Stimulated activated naive CD4-positive, alpha-beta T cell (primary cell): ENCODE results near the gene NDUFS2.
A peak's percentile ranks its signal among the peaks of the same experiment; 100 is the strongest.

Experiments
- DNase-seq, 6 experiments: peaks; one replicate each; lab custom pipeline; 2025; lab: John Stamatoyannopoulos, UW

Gene NDUFS2

GRCh38 chr1:161172776-161173376, 29.3 kb upstream of the NDUFS2 start:
- DNase-seq: no peak

- no peak for DNase-seq
Measured at GRCh38 chr1:161173711-161174110, 28.5 kb upstream of the NDUFS2 start.

DNA sequence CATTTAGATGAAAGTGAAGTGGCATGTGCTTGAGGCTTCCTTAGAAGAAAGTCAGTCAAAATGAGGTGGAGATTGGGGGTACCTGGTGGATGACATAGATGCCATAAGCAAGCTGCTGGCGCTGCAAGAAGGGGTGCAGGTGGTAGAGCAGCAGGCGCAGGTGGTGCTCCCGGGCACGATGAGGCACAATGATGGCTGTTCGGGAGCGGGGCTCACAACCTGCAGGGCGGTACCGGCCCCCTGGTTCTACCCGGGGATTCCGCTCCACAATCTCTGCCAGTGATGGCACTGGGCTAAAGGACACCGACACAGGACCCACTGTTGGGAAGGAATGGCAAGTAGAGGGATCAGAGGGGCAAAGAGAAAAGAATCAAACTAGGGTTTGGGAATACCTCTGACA, 27.3 kb upstream of the NDUFS2 start:
- DNase-seq: no peak

DNA sequence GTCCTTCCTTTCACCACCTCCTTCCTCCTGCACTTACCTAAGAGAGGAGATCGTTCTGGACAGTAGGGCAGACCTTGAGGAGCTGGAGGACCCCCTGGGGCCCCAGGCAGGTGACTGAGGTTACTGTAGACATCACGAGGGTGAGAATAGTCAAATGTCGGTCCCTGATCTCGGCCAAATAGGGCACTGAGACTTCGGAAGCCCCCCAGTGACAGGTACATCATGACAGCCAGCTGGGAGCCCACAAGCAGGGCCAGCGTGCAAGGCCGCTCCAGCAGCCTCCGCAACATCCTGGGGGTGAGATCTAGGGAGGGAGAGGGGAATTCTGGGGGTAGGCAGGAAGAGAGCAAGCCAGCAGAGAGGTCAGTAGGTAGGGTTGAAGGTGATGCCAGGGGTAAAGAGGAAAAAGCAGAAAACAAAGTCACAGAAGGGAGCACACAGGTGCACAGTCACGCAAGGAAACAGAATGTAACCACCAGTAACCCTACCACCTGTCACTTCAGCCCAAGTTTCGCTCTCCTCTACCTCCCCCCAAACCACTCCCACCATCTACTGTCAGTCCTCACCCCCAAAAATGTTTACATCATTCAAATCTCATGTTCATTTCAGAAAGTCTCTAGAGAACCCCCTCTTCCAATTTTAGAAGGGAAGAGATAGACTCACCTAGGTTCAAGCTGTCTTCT, 26.3 kb upstream of the NDUFS2 start:
- no peak for DNase-seq

- no peak for DNase-seq
Measured at GRCh38 chr1:161176468-161177111, 25.6 kb upstream of the NDUFS2 start.

- DNase-seq: peak; percentile 83 to 98 (median 90)
Measured at GRCh38 chr1:161177112-161177935, 24.8 kb upstream of the NDUFS2 start, which contains the start of gene B4GALT3. TSS of gene B4GALT3 (minus strand) at chr1:161177507. CDS start at chr1:161176060, 1,447 bp downstream.

DNA sequence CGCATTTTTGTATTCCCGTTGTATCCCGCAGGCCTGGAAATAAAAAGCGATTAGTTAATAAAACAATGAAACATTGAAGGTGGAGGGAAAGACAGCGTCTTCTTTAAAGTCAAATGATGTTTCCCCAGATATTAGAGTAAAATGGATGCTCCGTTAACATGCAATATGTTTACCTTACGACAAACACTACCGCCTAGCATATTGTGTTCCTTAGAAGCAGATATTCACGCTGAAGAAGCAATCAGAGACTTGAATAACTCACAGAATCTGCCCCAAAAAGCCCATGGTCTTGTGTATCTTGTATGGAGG, 24.3 kb upstream of the NDUFS2 start:
- no peak for DNase-seq

- no peak for DNase-seq
Measured at GRCh38 chr1:161179698-161180097, 22.5 kb upstream of the NDUFS2 start.

DNA sequence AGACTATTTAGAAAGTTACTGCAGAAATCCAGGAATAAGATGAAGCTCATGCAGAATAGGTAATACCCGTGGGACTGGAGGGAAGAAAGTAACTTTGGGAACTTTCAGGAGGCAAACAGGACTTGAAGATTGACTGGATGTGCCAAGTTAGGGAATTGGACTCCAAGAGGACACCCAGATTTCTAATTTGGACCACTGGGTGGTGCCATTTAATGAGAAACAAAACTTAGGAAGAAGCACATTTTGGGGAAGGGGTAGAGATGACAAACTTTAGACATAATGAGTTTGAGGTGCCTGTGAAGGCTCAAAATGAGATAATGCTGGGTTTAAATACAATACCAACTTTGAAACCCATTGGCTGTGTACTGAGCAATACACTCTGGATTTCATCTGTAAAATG, 21.5 kb upstream of the NDUFS2 start:
- DNase-seq: peak in 1 of 6 experiments; percentile 14

DNA sequence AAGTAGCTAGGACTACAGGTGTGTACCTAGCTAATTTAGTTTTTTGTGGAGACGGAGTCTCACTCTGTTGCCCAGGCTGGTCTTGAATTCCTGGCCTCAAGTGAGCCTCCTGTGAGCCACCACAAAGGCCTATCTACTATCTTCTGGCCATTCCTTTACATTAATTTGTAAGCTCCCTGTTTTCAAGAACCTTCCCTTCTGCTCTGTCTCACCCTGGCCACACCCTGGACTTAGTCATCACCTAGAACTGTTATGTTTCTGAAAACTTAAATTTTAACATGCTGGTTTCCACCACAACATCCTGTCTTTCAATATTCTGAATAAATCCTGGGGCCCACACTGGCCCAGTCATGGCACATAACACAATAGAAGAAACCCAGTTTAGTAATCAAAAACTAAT, 20.0 kb upstream of the NDUFS2 start:
- peak in 5 of 6 experiments; percentile 8 to 65 (median 50) for DNase-seq

DNA sequence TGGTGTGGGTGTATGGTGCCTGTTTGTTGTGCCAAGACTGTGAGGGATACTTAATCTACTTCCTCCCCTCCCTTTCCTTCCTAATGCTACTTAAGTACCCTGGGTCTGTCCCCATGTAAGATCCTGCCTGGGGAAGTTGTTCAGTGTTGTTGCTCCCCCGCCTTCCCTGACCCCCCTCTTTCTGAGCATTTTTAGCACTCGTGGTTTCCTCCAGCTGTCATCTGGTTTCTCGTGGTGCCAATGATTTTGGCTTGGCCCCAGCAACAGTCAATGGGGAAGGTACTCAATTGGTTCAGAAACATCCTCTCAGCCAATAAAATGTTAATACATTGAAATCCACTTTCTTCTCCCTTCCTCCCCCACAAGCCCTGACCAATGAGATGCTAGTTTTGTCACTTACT, 16.9 kb upstream of the NDUFS2 start:
- peak; percentile 47 to 91 (median 81) for DNase-seq

DNA sequence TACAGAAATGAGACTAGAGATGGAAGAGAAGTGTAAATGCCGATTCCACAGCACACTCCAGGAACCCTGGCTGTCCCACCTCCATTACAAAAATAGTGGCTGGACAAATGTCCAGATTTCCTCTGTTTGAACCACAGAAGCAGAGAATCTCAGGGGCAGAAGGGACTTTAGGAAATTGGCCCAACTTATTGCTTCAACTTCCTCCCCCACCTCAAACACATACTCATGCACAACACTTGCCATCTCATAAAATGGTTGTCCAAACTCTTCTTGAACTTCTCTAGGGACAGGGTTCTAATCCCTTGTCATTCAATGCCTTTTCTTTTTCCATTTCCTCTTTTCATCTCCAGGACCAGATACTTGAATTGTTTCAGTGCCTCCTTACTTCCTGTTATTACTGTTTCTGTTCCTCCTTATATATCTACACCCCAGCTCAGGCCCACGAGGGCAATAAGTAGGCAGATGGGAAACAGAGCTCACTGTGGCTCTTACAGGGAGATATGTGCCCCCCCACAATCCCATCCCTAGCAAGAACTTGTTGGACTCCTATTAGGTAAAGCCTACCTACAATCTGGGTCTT, 16.3 kb upstream of the NDUFS2 start:
- peak in 2 of 6 experiments; percentile 52 to 58 for DNase-seq

GRCh38 chr1:161187311-161187710, 14.9 kb upstream of the NDUFS2 start:
- peak in 1 of 6 experiments; percentile 13 for DNase-seq

DNA sequence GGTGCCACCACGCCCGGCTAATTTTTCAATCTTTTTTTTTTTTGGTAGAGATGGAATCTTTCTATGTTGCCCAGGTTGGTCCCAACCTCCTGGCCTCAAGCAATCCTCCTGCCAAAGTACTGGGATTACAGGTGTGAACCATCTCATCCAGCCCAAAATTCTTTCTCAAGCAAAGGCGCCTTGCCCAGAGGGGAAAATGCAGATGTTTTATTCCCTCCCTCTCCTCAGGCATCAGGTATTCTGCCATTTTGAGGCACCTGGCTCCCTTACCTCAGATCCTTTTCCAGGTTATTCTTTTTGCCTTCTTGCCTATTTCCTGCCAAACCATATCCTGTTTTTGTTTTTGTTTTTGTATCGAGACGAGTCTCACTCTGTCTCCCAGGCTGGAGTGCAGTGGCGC, 13.8 kb upstream of the NDUFS2 start:
- no peak for DNase-seq

- DNase-seq: no peak
Measured at GRCh38 chr1:161189036-161189435, 13.1 kb upstream of the NDUFS2 start.

- DNase-seq: no peak
Measured at GRCh38 chr1:161190962-161191521, 11.1 kb upstream of the NDUFS2 start.

GRCh38 chr1:161191971-161192370, 10.2 kb upstream of the NDUFS2 start:
- DNase-seq: no peak

DNA sequence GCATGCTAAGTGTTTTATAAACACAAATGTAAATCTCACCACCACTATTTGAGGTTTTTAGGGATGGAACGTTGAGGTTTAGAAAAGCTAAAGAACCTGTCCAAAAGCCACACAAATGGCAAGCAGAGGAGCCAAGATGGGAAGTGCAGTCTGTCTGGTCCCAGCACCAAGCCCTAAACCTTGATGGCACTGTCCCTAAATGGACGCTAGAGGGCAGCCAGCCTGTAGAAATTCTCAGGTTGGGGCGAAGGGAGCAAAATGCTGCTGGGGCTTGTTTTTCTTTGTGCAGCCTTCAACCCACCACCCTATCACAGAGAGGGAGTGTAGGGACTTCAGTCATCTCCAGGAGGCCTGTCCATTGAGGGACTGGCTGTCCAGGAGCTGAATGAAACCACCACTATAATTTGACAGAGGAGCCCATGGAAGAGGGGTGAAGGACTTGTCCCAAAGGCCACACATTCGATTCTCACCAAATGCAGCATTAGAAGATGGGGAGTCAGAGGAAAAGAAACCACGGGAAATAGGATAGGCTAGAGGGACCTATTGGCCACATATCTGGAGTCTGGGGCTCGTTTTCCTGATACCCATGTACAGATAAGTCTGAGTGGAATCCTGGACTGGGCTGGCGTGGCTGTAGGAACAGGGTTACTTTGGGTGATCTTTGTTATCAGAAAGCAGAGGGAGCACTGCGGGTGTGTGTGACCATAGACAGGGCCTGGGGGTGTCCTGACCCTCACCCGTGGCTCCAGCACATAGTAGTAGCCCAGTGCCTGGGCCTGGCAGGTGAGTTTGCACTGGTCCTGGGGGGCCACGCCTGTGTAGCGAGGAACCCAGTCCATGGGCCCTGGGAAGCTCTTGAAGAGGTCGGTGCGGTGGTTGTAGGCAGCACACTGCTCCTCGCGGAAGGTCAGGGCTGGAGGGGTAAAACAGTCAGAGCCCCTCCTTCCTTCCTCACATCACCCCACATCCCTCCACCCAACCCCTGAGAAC, 9.4 kb upstream of the NDUFS2 start:
- DNase-seq: peak; percentile 41 to 81 (median 51)

- no peak for DNase-seq
Measured at GRCh38 chr1:161193561-161194235, 8.5 kb upstream of the NDUFS2 start.

GRCh38 chr1:161195171-161195570, 7.0 kb upstream of the NDUFS2 start:
- DNase-seq: peak in 1 of 6 experiments; percentile 11
